Nucleus accumbens (tissue), 56 donors: ENCODE data around the gene GPR162.
A peak's percentile ranks its signal among the peaks of the same experiment; 100 is the strongest.

Experiments used
- DNase-seq, 56 donors: peaks; one replicate each; lab custom pipeline; 2025; lab: John Stamatoyannopoulos, UW

The GPR162 gene

GRCh38 chr12:6786416-6787094, 35.1 kb upstream of the GPR162 start:
- no peak for DNase-seq

DNA sequence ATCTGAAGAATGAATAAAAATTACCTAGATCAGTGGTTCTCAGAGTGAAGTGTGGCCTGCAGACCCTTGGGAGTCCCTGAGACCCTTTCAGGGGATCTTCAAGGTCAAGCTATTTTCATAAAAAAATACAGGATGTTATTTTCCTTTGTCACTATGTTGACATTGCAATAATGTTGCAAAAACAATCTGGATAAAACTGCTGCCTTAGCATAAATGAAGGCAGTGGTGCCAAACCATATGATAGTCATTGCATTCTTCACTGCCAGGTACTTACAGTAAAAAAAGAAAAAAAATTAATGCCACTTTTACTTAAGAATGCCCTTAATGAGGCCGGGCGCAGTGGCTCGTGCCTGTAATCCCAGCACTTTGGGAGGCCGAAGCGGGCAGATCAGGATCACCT, 34.3 kb upstream of the GPR162 start:
- DNase-seq, result no peak

GRCh38 chr12:6788972-6789924, 32.4 kb upstream of the GPR162 start, which contains the start of gene CD4:
Gene CD4 (plus strand): TSS chr12:6789528. CDS start chr12:6800139, 10,611 bp downstream.
- peak in 13 of 56 donors; percentile 10 to 48 (median 25) for DNase-seq

- DNase-seq, result no peak
These were observed 31.0 kb upstream of the GPR162 start for GRCh38 chr12:6790496-6791150.

- no peak for DNase-seq
These were observed 29.6 kb upstream of the GPR162 start for GRCh38 chr12:6791931-6792520.

- DNase-seq, result peak in 13 of 56 donors; percentile 10 to 38 (median 19)
These were observed 29.0 kb upstream of the GPR162 start for GRCh38 chr12:6792522-6793201.

GRCh38 chr12:6795088-6795487, 26.5 kb upstream of the GPR162 start:
- DNase-seq, result no peak

DNA sequence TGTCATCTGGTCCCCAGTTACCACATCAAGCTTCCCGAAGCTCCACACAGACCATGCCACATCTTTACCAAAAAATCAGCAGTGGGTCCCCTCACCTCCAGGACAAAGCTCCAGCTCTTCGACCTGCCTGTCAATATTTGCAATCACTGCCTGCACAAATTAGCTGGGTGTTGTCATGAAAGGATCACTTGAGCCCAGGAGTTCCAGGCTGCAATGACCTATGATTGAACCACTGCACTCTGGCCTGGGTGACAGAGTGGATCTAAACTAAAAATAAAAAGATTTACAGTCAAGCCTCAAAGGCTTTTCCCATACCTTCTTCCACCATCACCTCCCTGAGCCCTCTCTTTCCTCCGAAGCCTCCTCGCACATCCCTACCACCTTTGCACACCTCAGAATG, 25.0 kb upstream of the GPR162 start:
- no peak for DNase-seq

DNA sequence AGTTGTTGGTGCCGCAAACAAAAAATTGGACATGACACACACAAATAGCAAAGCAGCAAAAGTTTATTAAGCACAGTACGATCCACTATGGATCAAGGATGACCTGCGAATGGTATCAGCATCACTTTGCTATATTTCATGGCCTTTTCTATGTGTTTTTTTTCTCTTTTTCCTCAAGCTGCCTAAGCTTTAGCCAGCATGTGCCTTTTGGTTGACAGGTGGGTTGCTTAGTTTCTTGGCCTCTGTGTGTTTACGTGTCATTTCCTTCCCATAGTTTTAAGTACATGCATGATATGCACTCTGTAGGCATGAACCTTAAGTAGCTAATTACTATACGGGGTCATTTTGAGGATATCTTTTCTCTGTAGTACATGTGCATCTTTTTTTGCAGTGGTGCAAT, 22.5 kb upstream of the GPR162 start:
- DNase-seq, result no peak

GRCh38 chr12:6807170-6807569, 14.5 kb upstream of the GPR162 start:
- DNase-seq, result no peak

- no peak for DNase-seq
These were observed 12.6 kb upstream of the GPR162 start for GRCh38 chr12:6809056-6809455.

DNA sequence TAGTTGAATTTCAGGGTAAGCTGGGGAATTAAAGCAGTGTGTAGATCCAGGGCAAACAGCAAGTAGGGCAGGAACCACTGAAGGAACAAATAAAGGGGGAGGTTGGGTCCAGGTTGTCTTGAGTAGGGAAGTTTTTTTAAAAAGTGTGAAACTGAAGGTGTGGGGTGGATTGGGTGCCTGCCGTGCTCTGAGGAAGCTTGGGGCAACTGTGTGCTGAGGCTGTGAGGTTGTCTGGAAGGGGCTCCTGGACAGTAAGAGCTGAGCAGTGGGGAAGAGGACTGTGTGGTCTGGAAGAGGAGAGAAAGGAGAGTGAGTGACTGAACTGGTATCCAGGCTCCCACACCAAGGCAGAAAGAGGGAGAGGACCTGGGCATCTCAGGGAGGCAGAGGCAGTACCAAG, 10.9 kb upstream of the GPR162 start:
- no peak for DNase-seq

DNA sequence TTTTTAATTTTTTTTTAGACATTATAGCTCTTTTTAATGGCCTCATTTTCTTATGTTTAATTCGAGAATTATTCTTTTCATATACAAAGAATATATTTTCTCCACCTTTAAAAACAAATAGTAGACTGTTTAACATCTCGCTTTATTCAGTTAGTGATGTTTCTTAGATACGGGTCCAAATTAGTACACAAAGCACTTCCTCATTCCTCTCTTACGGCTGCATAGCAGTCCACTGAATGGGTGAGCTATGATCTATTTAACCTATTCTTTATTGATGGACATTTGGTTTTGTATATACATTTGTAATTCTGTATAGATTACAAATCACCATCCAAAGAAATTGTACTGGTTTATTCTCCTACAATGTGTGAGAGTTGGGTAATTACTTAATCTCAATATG, 8.3 kb upstream of the GPR162 start:
- no peak for DNase-seq

- no peak for DNase-seq
These were observed 5.0 kb upstream of the GPR162 start for GRCh38 chr12:6816598-6816997.

DNA sequence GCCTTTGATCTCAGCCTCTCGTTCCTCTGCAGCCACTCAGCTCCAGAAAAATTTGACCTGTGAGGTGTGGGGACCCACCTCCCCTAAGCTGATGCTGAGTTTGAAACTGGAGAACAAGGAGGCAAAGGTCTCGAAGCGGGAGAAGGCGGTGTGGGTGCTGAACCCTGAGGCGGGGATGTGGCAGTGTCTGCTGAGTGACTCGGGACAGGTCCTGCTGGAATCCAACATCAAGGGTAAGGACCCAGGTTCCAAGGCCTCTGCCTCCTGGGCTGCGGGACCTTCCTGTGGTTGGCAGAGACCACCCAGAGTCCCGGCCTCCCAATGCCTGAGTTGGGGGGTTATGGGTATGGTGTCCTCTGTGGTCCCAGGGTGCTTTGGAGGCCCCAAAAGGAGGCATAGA, 4.5 kb upstream of the GPR162 start:
- DNase-seq, result no peak

DNA sequence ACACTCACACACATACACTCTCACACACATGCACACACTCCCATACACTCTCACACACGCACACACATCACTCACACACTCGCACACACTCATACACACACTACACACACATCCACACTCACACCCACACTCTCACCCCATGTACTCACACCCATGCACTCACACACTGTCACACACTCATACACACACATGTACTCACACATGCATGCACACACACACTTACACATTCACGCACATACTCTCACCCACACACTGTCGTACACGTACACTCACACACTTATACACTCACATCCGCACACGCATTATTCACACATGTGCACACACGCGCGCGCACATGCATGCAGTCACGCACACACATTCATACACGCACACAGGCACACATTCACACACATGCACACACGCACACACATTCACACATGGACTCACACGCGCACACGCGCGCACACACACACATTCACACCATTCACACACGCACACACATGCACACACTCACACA, 3.9 kb upstream of the GPR162 start:
- no peak for DNase-seq

GRCh38 chr12:6818222-6818621, 3.4 kb upstream of the GPR162 start:
- no peak for DNase-seq

DNA sequence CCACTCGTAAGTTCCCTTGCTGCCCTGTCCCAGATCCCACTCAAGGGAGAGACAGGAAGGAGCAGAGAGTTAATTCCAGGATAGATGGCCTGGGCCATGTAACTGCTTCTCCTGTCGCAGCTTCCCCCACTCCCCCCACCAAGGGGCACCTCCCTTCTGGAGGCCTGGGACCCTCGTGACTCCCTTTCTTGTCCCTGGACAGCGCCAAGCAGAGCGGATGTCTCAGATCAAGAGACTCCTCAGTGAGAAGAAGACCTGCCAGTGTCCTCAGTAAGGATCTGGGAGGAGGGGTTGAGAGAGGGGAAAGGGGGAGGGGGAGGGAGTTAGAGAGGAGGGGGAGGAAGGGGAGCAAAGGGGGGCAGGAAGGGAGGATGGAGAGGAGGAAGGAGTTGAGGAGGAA, 3.0 kb upstream of the GPR162 start:
- no peak for DNase-seq

DNA sequence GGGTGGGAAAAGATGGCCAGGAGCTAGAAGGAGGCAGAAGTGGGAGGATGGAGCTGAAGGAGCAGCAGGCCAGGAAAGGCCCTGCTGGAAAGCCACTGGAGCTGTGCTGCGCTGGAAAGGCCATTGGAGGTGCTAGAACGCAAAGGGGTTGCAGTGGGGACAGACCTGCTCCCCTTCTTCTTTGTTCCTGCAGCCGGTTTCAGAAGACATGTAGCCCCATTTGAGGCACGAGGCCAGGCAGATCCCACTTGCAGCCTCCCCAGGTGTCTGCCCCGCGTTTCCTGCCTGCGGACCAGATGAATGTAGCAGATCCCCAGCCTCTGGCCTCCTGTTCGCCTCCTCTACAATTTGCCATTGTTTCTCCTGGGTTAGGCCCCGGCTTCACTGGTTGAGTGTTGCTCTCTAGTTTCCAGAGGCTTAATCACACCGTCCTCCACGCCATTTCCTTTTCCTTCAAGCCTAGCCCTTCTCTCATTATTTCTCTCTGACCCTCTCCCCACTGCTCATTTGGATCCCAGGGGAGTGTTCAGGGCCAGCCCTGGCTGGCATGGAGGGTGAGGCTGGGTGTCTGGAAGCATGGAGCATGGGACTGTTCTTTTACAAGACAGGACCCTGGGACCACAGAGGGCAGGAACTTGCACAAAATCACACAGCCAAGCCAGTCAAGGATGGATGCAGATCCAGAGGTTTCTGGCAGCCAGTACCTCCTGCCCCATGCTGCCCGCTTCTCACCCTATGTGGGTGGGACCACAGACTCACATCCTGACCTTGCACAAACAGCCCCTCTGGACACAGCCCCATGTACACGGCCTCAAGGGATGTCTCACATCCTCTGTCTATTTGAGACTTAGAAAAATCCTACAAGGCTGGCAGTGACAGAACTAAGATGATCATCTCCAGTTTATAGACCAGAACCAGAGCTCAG, 2.3 kb upstream of the GPR162 start:
- DNase-seq, result no peak
